Osteocyte (in vitro differentiated cells): ENCODE data around the gene EIF4G2. TPM values are rescaled to one million over a fixed set of nuclear protein-coding genes. Genes with fewer than 3 reads are reported as not detected.

Experiments
- DNase-seq: peaks from one replicate; pipeline ENCODE4 v3.0.0; 2021; ENCODE audit warnings: mixed read lengths; ENCODE audit not compliant: unreplicated experiment; ENCODE audit errors: extremely low spot score
- H3K27ac Mint-ChIP-seq: one replicate; pipeline ENCODE4 v1.8.0; 2021; ENCODE audit warnings: mild to moderate bottlenecking, mixed read lengths; ENCODE audit not compliant: unreplicated experiment
- H3K27me3 Mint-ChIP-seq: one replicate; pipeline ENCODE4 v1.8.0; 2021; ENCODE audit warnings: mixed read lengths; ENCODE audit not compliant: unreplicated experiment
- H3K36me3 Mint-ChIP-seq: one replicate; pipeline ENCODE4 v1.8.0; 2021; ENCODE audit warnings: mixed read lengths; ENCODE audit not compliant: unreplicated experiment
- H3K4me1 Mint-ChIP-seq: one replicate; pipeline ENCODE4 v1.8.0; 2021; ENCODE audit warnings: mixed read lengths; ENCODE audit not compliant: unreplicated experiment
- H3K4me3 Mint-ChIP-seq: one replicate; pipeline ENCODE4 v1.8.0; 2021; ENCODE audit warnings: mild to moderate bottlenecking, moderate library complexity, mixed read lengths; ENCODE audit not compliant: unreplicated experiment
- H3K9me3 Mint-ChIP-seq: one replicate; pipeline ENCODE4 v1.8.0; 2021; ENCODE audit warnings: mixed read lengths; ENCODE audit not compliant: unreplicated experiment
- total RNA-seq: library from RNA; stranded (reverse); gene quantifications from 2 replicates; pipeline ENCODE4 v1.2.1, GENCODE V29; 2021
- TF ChIP-seq, protein P1 (sequence below): fragments of 200-600 bp; sonication (generic); IDR thresholded peaks from 2 replicates; pipeline ENCODE4 v1.5.0; 2021; ENCODE audit warnings: antibody characterized with exemption, mild to moderate bottlenecking, moderate library complexity

Gene EIF4G2
- total RNA-seq, 1 donor from 2014 or later = 966 TPM

GRCh38 chr11:10784232-10785145 is 24.2 kb downstream of the EIF4G2 start:
- Mint-ChIP-seq H3K9me3 (no peaks in the 10 kb centered on the region), H3K4me3 (no peak overlapping the region), H3K36me3 (peaks cover 7% of the 10 kb centered on the region), H3K27ac (no peak overlapping the region), H3K27me3 (no peaks in the 10 kb centered on the region), H3K4me1 (no peaks in the 10 kb centered on the region)
- TF ChIP-seq, protein P1, sequence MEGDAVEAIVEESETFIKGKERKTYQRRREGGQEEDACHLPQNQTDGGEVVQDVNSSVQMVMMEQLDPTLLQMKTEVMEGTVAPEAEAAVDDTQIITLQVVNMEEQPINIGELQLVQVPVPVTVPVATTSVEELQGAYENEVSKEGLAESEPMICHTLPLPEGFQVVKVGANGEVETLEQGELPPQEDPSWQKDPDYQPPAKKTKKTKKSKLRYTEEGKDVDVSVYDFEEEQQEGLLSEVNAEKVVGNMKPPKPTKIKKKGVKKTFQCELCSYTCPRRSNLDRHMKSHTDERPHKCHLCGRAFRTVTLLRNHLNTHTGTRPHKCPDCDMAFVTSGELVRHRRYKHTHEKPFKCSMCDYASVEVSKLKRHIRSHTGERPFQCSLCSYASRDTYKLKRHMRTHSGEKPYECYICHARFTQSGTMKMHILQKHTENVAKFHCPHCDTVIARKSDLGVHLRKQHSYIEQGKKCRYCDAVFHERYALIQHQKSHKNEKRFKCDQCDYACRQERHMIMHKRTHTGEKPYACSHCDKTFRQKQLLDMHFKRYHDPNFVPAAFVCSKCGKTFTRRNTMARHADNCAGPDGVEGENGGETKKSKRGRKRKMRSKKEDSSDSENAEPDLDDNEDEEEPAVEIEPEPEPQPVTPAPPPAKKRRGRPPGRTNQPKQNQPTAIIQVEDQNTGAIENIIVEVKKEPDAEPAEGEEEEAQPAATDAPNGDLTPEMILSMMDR = no peak
- DNase-seq = no peak

DNA sequence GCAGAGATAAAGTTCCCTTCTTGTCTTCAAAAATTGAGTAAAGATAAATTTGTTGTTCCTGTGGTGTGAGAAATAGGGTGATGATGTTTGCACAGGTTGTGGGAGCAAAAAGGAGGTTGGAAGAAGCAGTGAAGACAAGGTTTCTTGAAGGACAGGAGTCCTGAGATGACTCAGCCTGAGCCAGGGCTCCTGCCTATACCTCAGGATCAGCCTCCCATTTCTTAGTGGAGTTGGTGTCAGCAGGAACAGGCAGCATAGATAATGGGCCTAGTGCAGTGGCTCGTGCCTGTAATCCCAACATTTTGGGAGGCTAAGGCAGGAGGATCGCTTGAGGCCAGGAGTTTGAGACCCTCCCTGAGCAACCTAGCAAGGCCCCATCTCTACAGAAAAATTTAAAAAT is 28.7 kb downstream of the EIF4G2 start:
- peaks cover 36% of the 10 kb centered on the region for H3K36me3 Mint-ChIP-seq
- H3K27ac Mint-ChIP-seq = no peak overlapping the region
- no peaks in the 10 kb centered on the region for H3K27me3 Mint-ChIP-seq

DNA sequence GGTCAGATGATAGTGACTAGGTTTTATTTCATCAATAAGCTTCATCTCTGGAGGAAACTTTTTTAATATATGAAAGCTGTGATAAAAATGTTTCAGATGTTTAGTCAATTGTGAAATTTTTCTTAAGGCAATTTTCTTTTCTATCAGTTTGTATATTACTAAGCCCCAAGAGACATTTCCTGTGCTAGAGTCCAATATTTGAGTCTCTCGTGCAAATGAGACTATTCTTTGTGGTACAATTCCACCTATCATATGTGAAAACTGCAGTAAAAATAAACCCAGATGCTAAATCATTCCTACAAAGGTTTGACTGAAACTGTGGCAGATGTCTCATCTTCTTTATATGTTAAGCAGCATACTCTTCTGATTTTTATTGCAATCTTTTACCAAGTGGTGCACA is 29.6 kb downstream of the EIF4G2 start:
- no peak overlapping the region for H3K4me3 Mint-ChIP-seq
- TF ChIP-seq, protein P1 = no peak
- no peaks in the 10 kb centered on the region for H3K4me1 Mint-ChIP-seq
- H3K27me3 Mint-ChIP-seq = no peaks in the 10 kb centered on the region
- H3K36me3 Mint-ChIP-seq = peaks cover 45% of the 10 kb centered on the region
- H3K27ac Mint-ChIP-seq = peak overlapping the region; percentile 50
- no peaks in the 10 kb centered on the region for H3K9me3 Mint-ChIP-seq
- no peak for DNase-seq

More for the DNA sequence above, 28.7 kb downstream of the EIF4G2 start:
- Mint-ChIP-seq H3K4me1 (no peaks in the 10 kb centered on the region), H3K4me3 (no peak overlapping the region), H3K9me3 (no peaks in the 10 kb centered on the region)
- DNase-seq = no peak
- TF ChIP-seq, protein P1 = no peak

DNA sequence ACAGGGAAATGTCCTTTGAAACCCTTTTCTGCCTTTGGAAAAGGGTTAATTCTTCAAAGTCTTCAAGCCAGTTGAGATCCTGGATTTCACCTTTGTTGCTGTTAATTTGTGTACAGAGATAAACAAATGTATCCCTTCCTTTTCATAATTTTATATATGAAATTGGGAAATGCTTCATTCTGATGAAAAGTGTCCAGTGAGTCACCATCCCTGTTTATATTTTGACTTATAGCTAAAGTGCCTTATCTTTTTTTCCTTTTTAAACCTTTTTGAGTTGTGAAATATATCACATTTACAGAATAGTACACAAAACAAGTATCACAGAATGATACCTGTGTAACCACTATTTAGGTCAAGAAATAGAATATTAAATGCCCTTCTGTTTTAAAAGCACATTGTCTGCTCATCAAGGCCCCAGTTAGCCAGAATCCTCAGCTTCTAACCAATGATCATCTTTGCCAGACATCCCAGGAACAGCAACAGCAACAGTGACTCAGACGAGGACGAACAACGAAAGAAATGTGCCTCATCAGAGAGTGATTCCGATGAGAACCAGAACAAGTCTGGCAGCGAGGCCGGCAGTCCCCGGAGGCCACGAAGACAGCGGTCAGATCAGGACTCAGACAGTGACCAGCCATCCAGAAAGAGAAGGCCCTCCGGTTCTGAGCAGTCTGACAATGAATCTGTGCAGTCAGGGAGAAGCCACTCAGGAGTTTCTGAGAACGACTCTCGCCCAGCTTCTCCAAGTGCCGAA is 30.3 kb downstream of the EIF4G2 start:
- no peak for DNase-seq
- Mint-ChIP-seq H3K9me3 (no peaks in the 10 kb centered on the region), H3K4me1 (no peaks in the 10 kb centered on the region), H3K27me3 (no peaks in the 10 kb centered on the region), H3K36me3 (peaks cover 51% of the 10 kb centered on the region), H3K27ac (peak overlapping the region; percentile 50), H3K4me3 (no peak overlapping the region)
- TF ChIP-seq, protein P1 = no peak

DNA sequence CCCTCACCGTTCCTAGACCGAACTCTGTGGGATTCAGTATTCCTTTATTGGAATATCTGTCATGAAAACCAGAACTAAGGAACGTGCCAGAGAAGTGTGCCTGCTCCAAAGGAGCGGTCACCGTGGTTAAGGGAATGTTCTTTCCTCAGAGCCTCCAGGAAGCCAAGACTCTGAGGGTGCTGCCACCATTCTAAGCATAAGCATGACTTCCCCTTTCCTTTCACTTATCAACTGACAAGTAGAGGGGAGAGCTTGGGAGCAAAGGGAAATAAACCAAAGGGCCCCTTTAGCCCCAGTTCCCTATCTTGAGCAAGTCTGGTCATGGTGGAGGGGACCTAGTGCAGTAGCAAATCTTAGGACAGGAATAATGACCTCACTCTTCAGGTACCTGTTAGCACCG is 30.9 kb downstream of the EIF4G2 start:
- TF ChIP-seq, protein P1 = no peak
- H3K27ac Mint-ChIP-seq = peak overlapping the region; percentile 18
- H3K36me3 Mint-ChIP-seq = peaks cover 56% of the 10 kb centered on the region
- DNase-seq = no peak
- no peaks in the 10 kb centered on the region for H3K27me3 Mint-ChIP-seq
- no peaks in the 10 kb centered on the region for H3K9me3 Mint-ChIP-seq
- H3K4me1 Mint-ChIP-seq = no peaks in the 10 kb centered on the region
- H3K4me3 Mint-ChIP-seq = no peak overlapping the region
